Upper lobe of right lung (tissue), 1 donor: ENCODE measurements around the gene SIRPD. TPM values are rescaled to one million over a fixed set of nuclear protein-coding genes. Genes with fewer than 3 reads are reported as not detected.
"Not testable (repeated sequence)": the region's sequence is repeated elsewhere in the genome, so short reads cannot be mapped to it uniquely, and the experiment has no call there.

ENCODE experiments used
- ATAC-seq: fragments of 200-7000 bp; cut with Tn5 transposase; one replicate; pipeline ENCODE4 v1.9.1; 2020; ENCODE audit warnings: mild to moderate bottlenecking, moderate library complexity
- DNase-seq: peaks from one replicate; pipeline ENCODE4 v3.0.0-alpha.2; 2020
- H3K27ac ChIP-seq: fragments of 200-600 bp; one replicate; pipeline ENCODE4 v1.8.0; 2022
- H3K27me3 ChIP-seq: fragments of 200-600 bp; one replicate; pipeline ENCODE4 v1.8.0; 2022; ENCODE audit warnings: mild to moderate bottlenecking
- H3K36me3 ChIP-seq: fragments of 200-600 bp; one replicate; pipeline ENCODE4 v1.8.0; 2022
- H3K4me1 ChIP-seq: fragments of 200-600 bp; one replicate; pipeline ENCODE4 v1.8.0; 2022
- H3K4me3 ChIP-seq: fragments of 200-600 bp; one replicate; pipeline ENCODE4 v1.8.0; 2022; ENCODE audit warnings: mild to moderate bottlenecking
- H3K9me3 ChIP-seq: fragments of 200-600 bp; one replicate; pipeline ENCODE4 v1.8.0; 2022
- intact Hi-C: fragments of 100-400 bp; cut with DNase I; formaldehyde crosslinking; loops from one replicate; pipeline ENCODE4 v1.11.0; 2022
- total RNA-seq: library from RNA; stranded (reverse); fragmentation: NEBNext Ultra II Directional; extraction: Animal tissue kit (Norgen Biotek cat#: 25700); gene quantifications from one replicate; pipeline ENCODE4 v1.2.1, GENCODE V29; 2021
- TF ChIP-seq, protein P1 (sequence below): fragments of 200-600 bp; IDR thresholded peaks from one replicate; pipeline ENCODE4 v1.8.0; 2022; ENCODE audit warnings: antibody characterized with exemption
- donor health status: DM: no; HTN: yes; CAD: no; lungs with severe emphysema.

Gene SIRPD
- total RNA-seq, 1 donor from 2014 or later, result 0.78 TPM

GRCh38 chr20:1500496-1500895 lies 57.0 kb downstream of the SIRPD start:
- Histone ChIP-seq H3K9me3 (no peaks in the 10 kb centered on the region), H3K27me3 (peaks cover 4% of the 10 kb centered on the region), H3K36me3 (no peaks in the 10 kb centered on the region), H3K27ac (no peak overlapping the region), H3K4me1 (peaks cover 4% of the 10 kb centered on the region), H3K4me3 (no peak overlapping the region)
- TF ChIP-seq, protein P1, sequence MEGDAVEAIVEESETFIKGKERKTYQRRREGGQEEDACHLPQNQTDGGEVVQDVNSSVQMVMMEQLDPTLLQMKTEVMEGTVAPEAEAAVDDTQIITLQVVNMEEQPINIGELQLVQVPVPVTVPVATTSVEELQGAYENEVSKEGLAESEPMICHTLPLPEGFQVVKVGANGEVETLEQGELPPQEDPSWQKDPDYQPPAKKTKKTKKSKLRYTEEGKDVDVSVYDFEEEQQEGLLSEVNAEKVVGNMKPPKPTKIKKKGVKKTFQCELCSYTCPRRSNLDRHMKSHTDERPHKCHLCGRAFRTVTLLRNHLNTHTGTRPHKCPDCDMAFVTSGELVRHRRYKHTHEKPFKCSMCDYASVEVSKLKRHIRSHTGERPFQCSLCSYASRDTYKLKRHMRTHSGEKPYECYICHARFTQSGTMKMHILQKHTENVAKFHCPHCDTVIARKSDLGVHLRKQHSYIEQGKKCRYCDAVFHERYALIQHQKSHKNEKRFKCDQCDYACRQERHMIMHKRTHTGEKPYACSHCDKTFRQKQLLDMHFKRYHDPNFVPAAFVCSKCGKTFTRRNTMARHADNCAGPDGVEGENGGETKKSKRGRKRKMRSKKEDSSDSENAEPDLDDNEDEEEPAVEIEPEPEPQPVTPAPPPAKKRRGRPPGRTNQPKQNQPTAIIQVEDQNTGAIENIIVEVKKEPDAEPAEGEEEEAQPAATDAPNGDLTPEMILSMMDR, result no peak
- intact Hi-C loops, result no loop called here
- ATAC-seq (no peak), DNase-seq (no peak)

DNA sequence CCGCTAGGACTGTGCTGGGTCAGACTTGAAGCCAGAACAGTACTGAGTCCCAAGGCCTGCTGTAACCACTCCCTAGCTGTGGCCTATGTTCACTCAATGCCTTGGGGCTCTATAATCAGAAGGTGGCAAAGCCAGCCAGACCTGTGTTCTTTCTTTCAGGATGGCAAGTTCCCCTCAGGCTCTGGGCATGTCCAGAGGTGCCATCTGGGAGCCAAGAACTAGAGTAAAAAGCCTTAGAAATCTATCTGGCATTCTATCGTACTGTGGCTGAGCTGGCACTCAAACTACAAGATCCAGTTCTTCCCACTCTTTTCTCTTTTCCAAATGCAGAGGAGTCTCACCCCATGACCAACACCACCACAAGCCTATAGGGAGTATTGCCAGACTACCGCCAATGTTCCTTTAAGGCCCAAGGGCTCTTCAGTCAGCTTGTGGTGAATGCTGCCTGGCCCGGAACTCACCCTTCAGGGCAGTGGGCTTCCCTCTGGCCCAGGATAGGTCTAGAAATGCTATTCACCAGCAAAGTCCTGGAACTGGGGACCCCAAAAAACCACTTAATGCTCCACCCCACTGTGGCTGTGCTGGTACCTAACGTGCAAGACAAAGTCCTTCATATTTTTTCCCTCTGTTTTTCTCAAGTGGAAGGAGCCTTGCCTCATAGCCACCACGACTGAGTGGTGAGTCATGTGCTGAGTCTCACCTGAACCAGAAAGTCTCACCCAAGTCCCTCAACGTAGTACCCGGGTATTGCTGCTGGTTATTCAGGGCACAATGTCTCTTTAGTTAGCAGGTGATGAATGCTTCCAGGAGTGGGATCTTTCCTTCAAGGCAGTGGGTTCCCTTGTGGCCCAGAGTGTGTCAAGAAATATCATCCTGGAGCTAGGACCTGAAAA lies 57.7 kb downstream of the SIRPD start:
- no peaks in the 10 kb centered on the region for H3K36me3 ChIP-seq

DNA sequence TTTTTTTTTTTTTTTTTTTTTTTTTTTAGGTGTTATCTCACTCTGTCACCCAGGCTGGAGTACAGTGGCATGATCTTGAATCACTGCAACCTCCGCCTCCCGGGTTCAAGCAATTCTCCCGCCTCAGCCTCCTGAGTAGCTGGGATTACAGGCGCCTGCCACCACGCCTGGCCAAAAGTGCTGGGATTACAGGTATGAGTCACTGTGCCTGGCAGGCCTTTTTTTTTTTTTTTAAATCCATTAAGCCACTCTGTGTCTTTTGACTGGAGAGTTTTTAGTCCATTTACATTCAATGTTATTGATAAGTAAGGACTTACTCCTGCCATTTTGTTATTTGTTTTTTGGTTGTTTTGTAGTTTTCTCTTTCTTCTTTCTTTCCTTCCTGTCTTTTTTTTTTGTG lies 60.1 kb downstream of the SIRPD start:
- H3K9me3 ChIP-seq, H3K27ac ChIP-seq, H3K27me3 ChIP-seq, H3K4me3 ChIP-seq, H3K4me1 ChIP-seq, H3K36me3 ChIP-seq, DNase-seq, intact Hi-C loops, ATAC-seq: not testable (repeated sequence)

More for the DNA sequence above, 57.7 kb downstream of the SIRPD start:
- no peaks in the 10 kb centered on the region for H3K9me3 ChIP-seq
- no peak for ATAC-seq
- intact Hi-C loops, result no loop called here
- peaks cover 4% of the 10 kb centered on the region for H3K27me3 ChIP-seq
- TF ChIP-seq, protein P1, result no peak
- DNase-seq, result no peak
- H3K4me1 ChIP-seq, result peaks cover 4% of the 10 kb centered on the region
- H3K4me3 ChIP-seq, result no peak overlapping the region
- H3K27ac ChIP-seq, result no peak overlapping the region

- TF ChIP-seq, protein P1, result no peak
- intact Hi-C loops, result no loop called here
- H3K9me3 ChIP-seq, result no peaks in the 10 kb centered on the region
Observed at GRCh38 chr20:1496930-1497329, 60.6 kb downstream of the SIRPD start.

GRCh38 chr20:1494436-1494835 lies 63.1 kb downstream of the SIRPD start:
- TF ChIP-seq, protein P1, result no peak
- H3K27me3 ChIP-seq, result no peaks in the 10 kb centered on the region
- intact Hi-C loops, result no loop called here
- no peak for ATAC-seq
- no peaks in the 10 kb centered on the region for H3K9me3 ChIP-seq
- peaks cover 6% of the 10 kb centered on the region for H3K4me1 ChIP-seq
- H3K4me3 ChIP-seq, result no peak overlapping the region
- H3K27ac ChIP-seq, result no peak overlapping the region
- DNase-seq, result no peak
- no peaks in the 10 kb centered on the region for H3K36me3 ChIP-seq

More at GRCh38 chr20:1496930-1497329, 60.6 kb downstream of the SIRPD start:
- Histone ChIP-seq H3K4me3 (no peak overlapping the region), H3K27ac (no peak overlapping the region), H3K36me3 (no peaks in the 10 kb centered on the region), H3K4me1 (peaks cover 6% of the 10 kb centered on the region), H3K27me3 (peaks cover 4% of the 10 kb centered on the region)
- DNase-seq, result no peak
- no peak for ATAC-seq

- no peak overlapping the region for H3K27ac ChIP-seq
- H3K9me3 ChIP-seq, result no peaks in the 10 kb centered on the region
- no peaks in the 10 kb centered on the region for H3K36me3 ChIP-seq
- H3K4me3 ChIP-seq, result no peak overlapping the region
- intact Hi-C loops, result no loop called here
- H3K4me1 ChIP-seq, result peaks cover 6% of the 10 kb centered on the region
- TF ChIP-seq, protein P1, result no peak
- DNase-seq (no peak), ATAC-seq (no peak)
- no peaks in the 10 kb centered on the region for H3K27me3 ChIP-seq
Observed at GRCh38 chr20:1493536-1493935, 64.0 kb downstream of the SIRPD start.
